Measurements from ENCODE around the gene SLC22A13. TPM values are rescaled to one million over a fixed set of nuclear protein-coding genes. Genes with fewer than 3 reads are reported as not detected.

SLC22A13 gene
- polyA plus RNA-seq, 1 donor = 0.34 TPM

DNA sequence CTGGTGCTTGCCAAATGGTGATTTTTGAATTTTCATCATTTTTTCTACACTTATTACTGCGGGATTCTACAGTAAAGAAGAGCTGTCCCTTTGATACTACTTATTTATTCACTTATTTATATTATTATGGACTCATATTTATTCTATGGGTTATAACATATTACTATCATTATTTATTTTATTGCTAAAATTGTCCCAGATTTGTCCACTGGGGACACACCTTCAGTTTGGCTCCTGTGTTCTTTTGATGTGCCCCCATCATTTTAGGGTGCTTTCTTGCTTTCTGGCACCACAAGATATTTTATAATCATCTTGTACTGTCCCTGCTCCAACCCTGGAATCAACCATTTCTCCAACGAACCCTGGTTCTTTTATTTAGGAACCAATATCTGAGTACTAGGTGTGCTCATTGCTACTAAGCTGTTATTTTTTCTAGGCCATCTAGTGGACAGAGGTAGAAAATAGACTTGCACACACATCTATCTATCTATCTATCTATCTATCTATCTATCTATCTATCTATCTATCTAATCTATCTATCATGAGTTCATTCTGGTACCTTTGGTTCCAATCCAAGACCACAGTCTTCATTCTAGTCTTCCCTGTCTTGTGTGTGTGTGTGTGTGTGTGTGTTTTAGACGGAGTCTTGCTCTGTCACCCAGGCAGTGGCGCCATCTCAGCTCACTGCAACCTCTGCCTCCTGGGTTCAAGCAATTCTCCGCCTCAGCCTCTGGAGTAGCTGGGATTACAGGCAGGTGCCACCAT, 32.5 kb downstream of the SLC22A13 start:
- no peak overlapping the region for H3K4me3 ChIP-seq (ENCODE audit: low read length)
- H3K9me3 ChIP-seq (ENCODE audit: control insufficient read depth, low read depth, low read length) = no peaks in the 10 kb centered on the region
- no peaks in the 10 kb centered on the region for H3K27me3 ChIP-seq (ENCODE audit: control insufficient read depth, insufficient read depth, low read length)
- DNase-seq = no peak
- H3K27ac ChIP-seq (ENCODE audit: low read length) = no peak overlapping the region
- WGBS (ENCODE audit: insufficient coverage, low lambda C conversion rate) = 84% methylated on average over 2 of the region's 5 CpGs
- H3K4me1 ChIP-seq (ENCODE audit: control insufficient read depth, insufficient read depth, low read length) = no peaks in the 10 kb centered on the region
- H3K36me3 ChIP-seq (ENCODE audit: control insufficient read depth, insufficient read depth, low read length) = no peaks in the 10 kb centered on the region

DNA sequence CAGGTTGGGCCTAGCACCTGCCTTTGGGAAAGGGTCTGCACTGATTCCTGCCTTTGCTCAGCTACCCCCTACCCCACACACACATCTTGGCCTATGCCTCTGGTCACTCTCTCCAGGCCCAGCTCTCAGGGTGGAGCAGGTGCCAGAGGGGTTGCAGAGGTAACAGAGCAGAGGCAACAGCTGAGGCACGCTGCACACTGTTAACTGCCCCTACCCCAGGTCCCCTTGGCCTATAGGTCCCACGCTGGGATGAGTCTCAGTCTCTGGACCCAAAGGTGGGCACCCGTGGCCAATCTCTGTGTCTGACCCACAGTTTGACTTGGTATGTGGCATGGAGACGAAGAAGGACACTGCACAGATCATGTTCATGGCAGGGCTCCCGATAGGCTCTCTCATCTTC, 41.3 kb downstream of the SLC22A13 start:
- Histone ChIP-seq H3K27ac (ENCODE audit: low read length) (no peak overlapping the region), H3K27me3 (ENCODE audit: control insufficient read depth, insufficient read depth, low read length) (no peaks in the 10 kb centered on the region), H3K4me3 (ENCODE audit: low read length) (no peak overlapping the region), H3K4me1 (ENCODE audit: control insufficient read depth, insufficient read depth, low read length) (no peaks in the 10 kb centered on the region), H3K9me3 (ENCODE audit: control insufficient read depth, low read depth, low read length) (no peaks in the 10 kb centered on the region), H3K36me3 (ENCODE audit: control insufficient read depth, insufficient read depth, low read length) (no peaks in the 10 kb centered on the region)
- no peak for DNase-seq
- WGBS (ENCODE audit: insufficient coverage, low lambda C conversion rate) = no CpG with 5 or more reads among the region's 5 CpGs

DNA sequence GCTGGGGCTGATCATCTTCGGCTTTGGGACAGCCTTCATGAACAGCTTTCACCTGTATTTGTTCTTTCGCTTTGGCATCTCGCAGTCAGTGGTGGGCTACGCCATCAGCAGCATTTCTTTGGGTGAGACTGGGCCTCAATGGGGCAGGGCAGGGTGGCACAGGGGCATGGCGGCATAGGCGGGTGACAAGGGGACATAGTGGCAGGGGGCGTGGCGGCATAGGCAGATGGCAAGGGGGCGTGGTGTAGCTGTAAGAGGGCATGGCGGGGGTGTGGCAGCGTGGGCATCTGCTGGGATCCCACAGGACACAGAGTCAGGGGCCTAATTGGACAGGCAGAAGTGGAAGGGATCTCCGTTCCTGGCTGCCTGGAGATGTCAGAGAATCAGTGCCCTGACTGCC, 42.0 kb downstream of the SLC22A13 start:
- Histone ChIP-seq H3K36me3 (ENCODE audit: control insufficient read depth, insufficient read depth, low read length) (no peaks in the 10 kb centered on the region), H3K9me3 (ENCODE audit: control insufficient read depth, low read depth, low read length) (no peaks in the 10 kb centered on the region), H3K27me3 (ENCODE audit: control insufficient read depth, insufficient read depth, low read length) (no peaks in the 10 kb centered on the region), H3K4me3 (ENCODE audit: low read length) (no peak overlapping the region), H3K4me1 (ENCODE audit: control insufficient read depth, insufficient read depth, low read length) (no peaks in the 10 kb centered on the region), H3K27ac (ENCODE audit: low read length) (no peak overlapping the region)
- DNase-seq = no peak
- no CpG with 5 or more reads among the region's 12 CpGs for WGBS (ENCODE audit: insufficient coverage, low lambda C conversion rate)

DNA sequence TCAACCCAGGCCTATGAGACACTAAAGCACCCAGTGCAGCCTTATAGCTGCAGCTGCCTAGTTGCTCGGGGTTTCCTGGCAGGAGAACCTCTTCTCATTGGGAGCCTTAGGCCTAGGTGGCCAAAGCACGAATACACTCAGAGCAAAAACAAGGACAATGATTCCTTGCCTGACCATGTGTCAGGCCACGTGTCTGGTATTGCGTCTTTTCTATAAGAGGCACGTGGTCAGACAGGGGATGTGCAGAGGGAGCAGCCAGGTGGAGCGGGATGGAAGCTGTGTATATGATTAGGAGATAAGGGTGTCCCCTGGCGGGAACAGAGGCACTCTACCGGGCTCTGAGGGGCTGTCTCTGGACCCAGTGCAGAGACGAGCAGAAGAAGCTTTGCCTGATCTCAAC, 42.8 kb downstream of the SLC22A13 start:
- H3K4me1 ChIP-seq (ENCODE audit: control insufficient read depth, insufficient read depth, low read length) = no peaks in the 10 kb centered on the region
- no peaks in the 10 kb centered on the region for H3K27me3 ChIP-seq (ENCODE audit: control insufficient read depth, insufficient read depth, low read length)
- H3K27ac ChIP-seq (ENCODE audit: low read length) = no peak overlapping the region
- no peak for DNase-seq
- no peaks in the 10 kb centered on the region for H3K36me3 ChIP-seq (ENCODE audit: control insufficient read depth, insufficient read depth, low read length)
- H3K4me3 ChIP-seq (ENCODE audit: low read length) = no peak overlapping the region
- no peaks in the 10 kb centered on the region for H3K9me3 ChIP-seq (ENCODE audit: control insufficient read depth, low read depth, low read length)
- no CpG with 5 or more reads among the region's 9 CpGs for WGBS (ENCODE audit: insufficient coverage, low lambda C conversion rate)

DNA sequence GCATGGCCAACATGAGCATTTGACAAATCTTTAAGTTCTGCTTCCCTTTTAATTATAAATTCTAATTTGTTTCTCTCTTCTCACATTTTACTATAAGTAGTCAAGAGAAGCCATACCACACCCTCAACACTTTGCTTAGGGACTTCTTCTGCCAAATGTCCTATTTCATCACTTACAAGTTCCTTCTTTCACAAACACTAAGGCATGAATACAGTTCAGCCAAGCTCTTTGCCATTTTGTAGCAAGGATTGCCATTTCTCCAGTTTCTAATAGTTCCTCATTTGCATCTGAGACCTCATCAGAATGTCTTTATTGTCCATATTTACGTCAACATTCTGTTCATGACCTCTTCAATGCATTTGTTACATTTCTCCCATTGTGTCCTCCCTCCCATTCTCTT, 45.9 kb downstream of the SLC22A13 start:
- H3K36me3 ChIP-seq (ENCODE audit: control insufficient read depth, insufficient read depth, low read length) = no peaks in the 10 kb centered on the region
- no peak overlapping the region for H3K27ac ChIP-seq (ENCODE audit: low read length)
- H3K27me3 ChIP-seq (ENCODE audit: control insufficient read depth, insufficient read depth, low read length) = peaks cover 3% of the 10 kb centered on the region
- no peaks in the 10 kb centered on the region for H3K9me3 ChIP-seq (ENCODE audit: control insufficient read depth, low read depth, low read length)
- 91% methylated on average over 1 of the region's 1 CpG for WGBS (ENCODE audit: insufficient coverage, low lambda C conversion rate)
- H3K4me1 ChIP-seq (ENCODE audit: control insufficient read depth, insufficient read depth, low read length) = no peaks in the 10 kb centered on the region
- DNase-seq = no peak
- no peak overlapping the region for H3K4me3 ChIP-seq (ENCODE audit: low read length)

DNA sequence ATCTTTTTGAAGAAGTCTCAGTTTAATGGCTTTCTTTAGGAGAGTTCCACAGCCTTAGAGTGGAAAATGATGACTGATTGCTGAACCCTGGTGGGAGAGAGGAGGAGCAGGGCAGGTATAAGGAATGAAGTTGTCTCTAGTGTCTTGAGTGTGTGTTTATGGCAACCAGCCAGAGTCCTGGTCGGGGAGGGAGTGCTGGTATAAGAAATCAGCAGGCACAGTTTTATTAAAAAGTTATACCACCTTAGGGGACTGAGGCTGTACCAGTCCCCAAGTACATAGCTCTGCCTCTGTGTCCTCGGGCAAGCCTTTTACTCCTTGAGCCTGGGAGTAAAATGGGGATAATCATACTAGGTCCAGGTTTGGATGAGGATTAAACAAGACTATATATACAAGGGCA, 46.3 kb downstream of the SLC22A13 start:
- no peak overlapping the region for H3K27ac ChIP-seq (ENCODE audit: low read length)
- peaks cover 3% of the 10 kb centered on the region for H3K27me3 ChIP-seq (ENCODE audit: control insufficient read depth, insufficient read depth, low read length)
- no peak overlapping the region for H3K4me3 ChIP-seq (ENCODE audit: low read length)
- H3K36me3 ChIP-seq (ENCODE audit: control insufficient read depth, insufficient read depth, low read length) = no peaks in the 10 kb centered on the region
- no peaks in the 10 kb centered on the region for H3K9me3 ChIP-seq (ENCODE audit: control insufficient read depth, low read depth, low read length)
- no peaks in the 10 kb centered on the region for H3K4me1 ChIP-seq (ENCODE audit: control insufficient read depth, insufficient read depth, low read length)
- DNase-seq = no peak
- no CpG with 5 or more reads among the region's 2 CpGs for WGBS (ENCODE audit: insufficient coverage, low lambda C conversion rate)

DNA sequence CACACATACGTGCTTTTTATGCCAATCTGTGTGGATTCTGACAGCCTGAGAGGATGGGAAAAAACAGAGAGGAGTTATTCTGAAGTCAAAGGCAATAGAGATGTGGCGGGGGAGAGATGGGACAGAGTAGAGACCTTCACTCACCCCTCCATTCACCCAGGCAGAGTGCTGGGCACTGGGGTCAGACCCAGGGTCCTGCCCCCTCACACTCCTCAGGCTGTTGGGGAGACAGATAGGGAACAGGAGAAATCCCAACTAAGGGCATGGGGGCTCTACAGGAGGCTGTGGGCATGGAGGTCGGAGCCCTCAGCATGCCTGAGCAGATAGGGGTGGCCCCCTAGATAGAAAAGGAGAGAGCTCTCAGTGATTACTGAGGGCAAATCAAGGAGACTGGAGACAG, 46.7 kb downstream of the SLC22A13 start:
- Histone ChIP-seq H3K9me3 (ENCODE audit: control insufficient read depth, low read depth, low read length) (no peaks in the 10 kb centered on the region), H3K36me3 (ENCODE audit: control insufficient read depth, insufficient read depth, low read length) (no peaks in the 10 kb centered on the region), H3K4me3 (ENCODE audit: low read length) (no peak overlapping the region), H3K27me3 (ENCODE audit: control insufficient read depth, insufficient read depth, low read length) (peaks cover 3% of the 10 kb centered on the region), H3K27ac (ENCODE audit: low read length) (no peak overlapping the region), H3K4me1 (ENCODE audit: control insufficient read depth, insufficient read depth, low read length) (no peaks in the 10 kb centered on the region)
- no CpG with 5 or more reads among the region's 3 CpGs for WGBS (ENCODE audit: insufficient coverage, low lambda C conversion rate)
- no peak for DNase-seq

DNA sequence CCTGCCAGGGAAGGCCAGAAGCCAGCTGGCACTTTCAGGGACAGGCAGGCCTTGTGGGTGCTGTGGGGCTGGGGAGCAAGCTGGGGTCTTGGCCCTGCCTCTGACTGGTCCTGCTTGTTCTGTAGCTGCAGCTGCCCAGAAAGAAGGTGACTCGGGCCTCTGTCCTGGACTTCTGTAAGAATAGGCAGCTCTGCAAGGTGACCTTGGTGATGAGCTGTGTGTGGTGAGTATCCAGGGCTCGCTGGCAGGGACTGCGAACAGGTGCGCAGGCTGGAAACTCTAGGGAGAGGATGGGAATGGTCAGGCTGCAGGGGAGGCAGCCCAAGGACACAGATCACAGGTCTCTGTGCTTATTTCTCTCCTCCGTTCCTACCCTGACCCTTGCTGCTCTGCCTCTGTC, 47.7 kb downstream of the SLC22A13 start:
- Histone ChIP-seq H3K4me3 (ENCODE audit: low read length) (no peak overlapping the region), H3K9me3 (ENCODE audit: control insufficient read depth, low read depth, low read length) (no peaks in the 10 kb centered on the region), H3K36me3 (ENCODE audit: control insufficient read depth, insufficient read depth, low read length) (no peaks in the 10 kb centered on the region), H3K4me1 (ENCODE audit: control insufficient read depth, insufficient read depth, low read length) (no peaks in the 10 kb centered on the region), H3K27ac (ENCODE audit: low read length) (no peak overlapping the region), H3K27me3 (ENCODE audit: control insufficient read depth, insufficient read depth, low read length) (peaks cover 3% of the 10 kb centered on the region)
- DNase-seq = no peak
- no CpG with 5 or more reads among the region's 5 CpGs for WGBS (ENCODE audit: insufficient coverage, low lambda C conversion rate)

DNA sequence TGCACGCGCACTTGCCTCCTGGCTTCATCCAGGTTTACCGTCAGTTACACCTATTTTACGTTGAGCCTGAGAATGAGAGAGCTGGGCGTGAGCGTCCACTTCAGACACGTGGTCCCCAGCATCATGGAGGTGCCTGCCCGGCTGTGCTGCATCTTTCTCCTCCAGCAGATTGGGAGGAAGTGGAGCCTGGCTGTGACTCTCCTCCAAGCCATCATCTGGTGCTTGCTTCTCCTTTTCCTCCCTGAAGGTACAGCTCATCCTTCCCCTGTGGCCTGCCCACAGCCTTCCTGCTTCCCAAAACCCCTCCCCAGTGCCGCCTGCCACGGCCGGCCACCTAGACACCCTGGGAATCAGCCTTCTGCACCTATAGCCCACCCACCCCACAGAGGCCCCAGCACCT, 48.1 kb downstream of the SLC22A13 start:
- no CpG with 5 or more reads among the region's 11 CpGs for WGBS (ENCODE audit: insufficient coverage, low lambda C conversion rate)
- Histone ChIP-seq H3K9me3 (ENCODE audit: control insufficient read depth, low read depth, low read length) (no peaks in the 10 kb centered on the region), H3K27ac (ENCODE audit: low read length) (no peak overlapping the region), H3K36me3 (ENCODE audit: control insufficient read depth, insufficient read depth, low read length) (no peaks in the 10 kb centered on the region), H3K4me1 (ENCODE audit: control insufficient read depth, insufficient read depth, low read length) (no peaks in the 10 kb centered on the region), H3K27me3 (ENCODE audit: control insufficient read depth, insufficient read depth, low read length) (peaks cover 3% of the 10 kb centered on the region), H3K4me3 (ENCODE audit: low read length) (no peak overlapping the region)
- no peak for DNase-seq

DNA sequence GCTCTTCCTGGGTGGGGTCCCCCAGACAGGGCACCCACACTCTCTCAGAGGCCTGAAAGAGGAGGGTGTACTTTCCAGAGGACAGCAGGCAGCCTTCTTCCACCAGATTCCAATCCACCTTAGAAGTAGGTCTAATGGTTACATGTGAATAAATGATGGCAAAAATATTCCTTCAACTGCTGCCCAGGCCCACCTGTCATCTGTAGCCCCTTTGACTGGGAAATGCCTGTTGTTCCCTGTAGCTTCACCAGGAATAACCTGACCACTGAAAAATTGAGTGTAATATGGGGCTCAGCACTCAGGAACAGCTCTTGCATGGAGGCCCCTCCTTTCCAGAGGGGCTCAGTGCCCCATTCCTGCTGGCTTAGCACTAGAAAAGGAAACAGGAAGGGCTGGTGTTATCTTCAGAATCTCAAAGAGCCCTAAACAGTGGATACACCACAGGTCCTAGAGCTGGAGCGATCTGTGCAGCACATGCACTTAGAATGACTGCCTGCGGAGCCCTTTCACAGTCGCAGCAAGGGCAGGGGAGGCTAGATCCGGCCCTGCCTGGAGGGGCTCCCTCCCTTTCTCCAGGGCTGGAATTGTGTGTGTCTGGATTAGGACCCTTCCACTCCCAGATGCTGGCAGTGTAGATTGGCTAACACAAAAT, 48.6 kb downstream of the SLC22A13 start:
- WGBS (ENCODE audit: insufficient coverage, low lambda C conversion rate) = no CpG with 5 or more reads among the region's 4 CpGs

More for the DNA sequence above, 48.6 kb downstream of the SLC22A13 start:
- Histone ChIP-seq H3K27me3 (ENCODE audit: control insufficient read depth, insufficient read depth, low read length) (peaks cover 3% of the 10 kb centered on the region), H3K9me3 (ENCODE audit: control insufficient read depth, low read depth, low read length) (no peaks in the 10 kb centered on the region), H3K4me1 (ENCODE audit: control insufficient read depth, insufficient read depth, low read length) (no peaks in the 10 kb centered on the region), H3K4me3 (ENCODE audit: low read length) (no peak overlapping the region), H3K27ac (ENCODE audit: low read length) (no peak overlapping the region), H3K36me3 (ENCODE audit: control insufficient read depth, insufficient read depth, low read length) (no peaks in the 10 kb centered on the region)
- DNase-seq = no peak
